Neural cell (in vitro differentiated cells): Measurements from ENCODE around the gene MYF5. TPM values are rescaled to one million over a fixed set of nuclear protein-coding genes. Genes with fewer than 3 reads are reported as not detected.

Experiments used
- H2AFZ ChIP-seq: fragments of 200-600, 300-800 bp; sonication (generic), shearing (Covaris generic); 2 replicates; pipeline ENCODE4 v1.6.0; 2014; ENCODE audit warnings: low read depth, mild to moderate bottlenecking, antibody characterized with exemption, low read length, moderate library complexity
- H3F3A ChIP-seq: fragments of 200-600 bp; shearing (Covaris generic); 2 replicates; pipeline ENCODE4 v1.6.1; 2016; ENCODE audit warnings: mild to moderate bottlenecking, moderate library complexity, mixed read lengths, antibody characterized with exemption, low read length; ENCODE audit not compliant: insufficient read depth, poor library complexity, severe bottlenecking
- H3K27ac ChIP-seq: fragments of 200-600, 300-800 bp; sonication (generic), shearing (Covaris generic); 2 replicates; pipeline ENCODE4 v1.5.1; 2014; ENCODE audit warnings: mild to moderate bottlenecking, low read length, moderate library complexity
- H3K27me3 ChIP-seq: fragments of 300-800, 200-600 bp; sonication (generic), shearing (Covaris generic); 2 replicates; pipeline ENCODE4 v1.6.0; 2014; ENCODE audit warnings: mild to moderate bottlenecking, low read depth, low read length, moderate library complexity; ENCODE audit not compliant: insufficient read depth
- H3K36me3 ChIP-seq: fragments of 300-800, 200-600 bp; sonication (generic), shearing (Covaris generic); 2 replicates; pipeline ENCODE4 v1.5.1; 2014; ENCODE audit warnings: mild to moderate bottlenecking, antibody characterized with exemption, low read length, moderate library complexity; ENCODE audit not compliant: insufficient read depth
- H3K4me2 ChIP-seq: fragments of 300-800, 200-600 bp; sonication (generic), shearing (Covaris generic); 2 replicates; pipeline ENCODE4 v1.6.0; 2014; ENCODE audit warnings: mild to moderate bottlenecking, low read length
- H3K4me3 ChIP-seq: fragments of 300-800, 200-600 bp; sonication (generic), shearing (Covaris generic); 2 replicates; pipeline ENCODE4 v1.5.1; 2014; ENCODE audit warnings: mild to moderate bottlenecking, low read length, moderate library complexity
- H3K79me2 ChIP-seq: fragments of 200-600 bp; shearing (Covaris generic); replicated peaks from 2 replicates; pipeline ENCODE4 v1.6.0; 2014; ENCODE audit warnings: mild to moderate bottlenecking, low read length, moderate library complexity; ENCODE audit not compliant: insufficient read depth
- H3K9ac ChIP-seq: fragments of 300-800, 200-600 bp; sonication (generic), shearing (Covaris generic); 2 replicates; pipeline ENCODE4 v1.6.1; 2016; ENCODE audit warnings: mild to moderate bottlenecking, low read length, mixed read lengths
- H3K9me2 ChIP-seq: fragments of 200-600 bp; shearing (Covaris generic); 2 replicates; pipeline ENCODE4 v1.6.1; 2016; ENCODE audit warnings: mild to moderate bottlenecking, low read length, mixed read lengths; ENCODE audit not compliant: insufficient read depth
- H3K9me3 ChIP-seq: fragments of 200-600, 300-800 bp; sonication (generic), shearing (Covaris generic); 2 replicates; pipeline ENCODE4 v1.6.1; 2016; ENCODE audit warnings: mild to moderate bottlenecking, mixed run types, low read length, moderate library complexity, mixed read lengths
- H4K20me1 ChIP-seq: fragments of 200-600 bp; shearing (Covaris generic); 2 replicates; pipeline ENCODE4 v1.6.1; 2016; ENCODE audit warnings: mild to moderate bottlenecking, mixed run types; ENCODE audit not compliant: insufficient read depth
- CTCF ChIP-seq: fragments of 450-650 bp; IDR thresholded peaks from 2 replicates; pipeline ENCODE4 v1.5.1; 2014; ENCODE audit warnings: antibody characterized with exemption, mild to moderate bottlenecking, moderate library complexity; ENCODE audit not compliant: poor library complexity, severe bottlenecking
- EP300 ChIP-seq: fragments of 450-650 bp; conservative IDR thresholded peaks from 2 replicates; pipeline ENCODE4 v1.6.1; 2014; ENCODE audit warnings: antibody characterized with exemption, mild to moderate bottlenecking, moderate library complexity; ENCODE audit not compliant: poor library complexity, severe bottlenecking
- EZH2 ChIP-seq: fragments of 200-600, 300-800 bp; shearing (Covaris generic), sonication (generic); IDR thresholded peaks from 2 replicates; pipeline ENCODE4 v1.6.1; 2014; ENCODE audit warnings: antibody characterized with exemption, low read length, borderline replicate concordance, mild to moderate bottlenecking; ENCODE audit not compliant: insufficient read depth, poor library complexity, severe bottlenecking
- MXI1 ChIP-seq: fragments of 450-650 bp; conservative IDR thresholded peaks from 2 replicates; pipeline ENCODE4 v1.6.1; 2014; ENCODE audit warnings: antibody characterized with exemption, mild to moderate bottlenecking; ENCODE audit not compliant: poor library complexity, severe bottlenecking
- POLR2AphosphoS5 ChIP-seq: IDR thresholded peaks from 2 replicates; pipeline ENCODE4 v1.6.1; 2012
- RAD21 ChIP-seq: fragments of 450-650 bp; conservative IDR thresholded peaks from 2 replicates; pipeline ENCODE4 v1.6.1; 2014; ENCODE audit warnings: antibody characterized with exemption, mild to moderate bottlenecking, moderate library complexity
- REST ChIP-seq: IDR thresholded peaks from 2 replicates; pipeline ENCODE4 v1.6.1; 2012; ENCODE audit warnings: borderline replicate concordance
- SMC3 ChIP-seq: fragments of 450-650 bp; conservative IDR thresholded peaks from 2 replicates; pipeline ENCODE4 v1.6.1; 2014; ENCODE audit warnings: antibody characterized with exemption, mild to moderate bottlenecking, moderate library complexity; ENCODE audit not compliant: poor library complexity
- TAF1 ChIP-seq: IDR thresholded peaks from 2 replicates; pipeline ENCODE4 v1.6.1; 2012; ENCODE audit warnings: low read depth
- polyA plus RNA-seq: library from polyadenylated mRNA; depleted of rRNA; stranded (reverse); fragments of >200 nt; gene quantifications from 2 replicates; pipeline ENCODE4 v1.2.3, GENCODE V29; 2014

The MYF5 gene
- polyA plus RNA-seq, 1 donor from 2014 or later, result not detected

- Histone ChIP-seq H3K4me3 (no peak overlapping the region), H3K79me2 (no peaks in the 10 kb centered on the region), H3F3A (no peaks in the 10 kb centered on the region), H4K20me1 (no peaks in the 10 kb centered on the region), H3K27ac (no peak overlapping the region), H3K9me2 (no peaks in the 10 kb centered on the region), H3K9ac (no peak overlapping the region), H2AFZ (no peak overlapping the region), H3K36me3 (no peaks in the 10 kb centered on the region), H3K4me2 (no peak overlapping the region), H3K27me3 (peaks cover 9% of the 10 kb centered on the region), H3K9me3 (no peaks in the 10 kb centered on the region)
- no peak for TF ChIP-seq CTCF
- TF ChIP-seq EZH2, result no peak
- no peak for TF ChIP-seq MXI1
- no peak for TF ChIP-seq SMC3
- no peak for TF ChIP-seq POLR2AphosphoS5
- no peak for TF ChIP-seq RAD21
- TF ChIP-seq TAF1, result no peak
- no peak for TF ChIP-seq EP300
Observed at GRCh38 chr12:80717856-80718255, 1.1 kb downstream of the MYF5 start.

- no peak overlapping the region for H3K9ac ChIP-seq
- no peaks in the 10 kb centered on the region for H3K9me3 ChIP-seq
- no peak for TF ChIP-seq MXI1
- TF ChIP-seq CTCF, result no peak
- H2AFZ ChIP-seq, result no peak overlapping the region
- no peaks in the 10 kb centered on the region for H3K79me2 ChIP-seq
- H3K4me2 ChIP-seq, result no peak overlapping the region
- H3K27ac ChIP-seq, result no peak overlapping the region
- H4K20me1 ChIP-seq, result no peaks in the 10 kb centered on the region
- no peak overlapping the region for H3K4me3 ChIP-seq
- no peaks in the 10 kb centered on the region for H3F3A ChIP-seq
- H3K36me3 ChIP-seq, result no peaks in the 10 kb centered on the region
- no peaks in the 10 kb centered on the region for H3K27me3 ChIP-seq
- H3K9me2 ChIP-seq, result no peaks in the 10 kb centered on the region
Observed at GRCh38 chr12:80720516-80720915, 3.8 kb downstream of the MYF5 start.

GRCh38 chr12:80721326-80721725 lies 4.6 kb downstream of the MYF5 start:
- no peaks in the 10 kb centered on the region for H3F3A ChIP-seq
- no peak overlapping the region for H3K9ac ChIP-seq
- H2AFZ ChIP-seq, result no peak overlapping the region
- H3K9me3 ChIP-seq, result no peaks in the 10 kb centered on the region
- TF ChIP-seq POLR2AphosphoS5 (no peak), MXI1 (no peak), SMC3 (no peak), EP300 (no peak), RAD21 (no peak), EZH2 (no peak), TAF1 (no peak), CTCF (no peak), REST (no peak)
- H3K79me2 ChIP-seq, result no peaks in the 10 kb centered on the region
- H3K9me2 ChIP-seq, result no peaks in the 10 kb centered on the region
- no peaks in the 10 kb centered on the region for H3K27me3 ChIP-seq
- H3K27ac ChIP-seq, result no peak overlapping the region
- no peak overlapping the region for H3K4me3 ChIP-seq
- H4K20me1 ChIP-seq, result no peaks in the 10 kb centered on the region
- no peaks in the 10 kb centered on the region for H3K36me3 ChIP-seq
- no peak overlapping the region for H3K4me2 ChIP-seq
